ENCODE data around the gene AGK. TPM values are rescaled to one million over a fixed set of nuclear protein-coding genes. Genes with fewer than 3 reads are reported as not detected.

AGK gene
- polyA plus RNA-seq, 1 donor (not counting 4 experiments of a cell fraction or from before 2014, with no cell fraction given) = 40.0 TPM

- H3K27me3 ChIP-seq (ENCODE audit: control insufficient read depth, extremely low read depth, insufficient read depth, low read length) = no peaks in the 10 kb centered on the region
- FAIRE-seq (no peak), DNase-seq (ENCODE audit: low read depth, low spot score) (no peak)
- dilution Hi-C loops (cut with MboI; ENCODE audit: extremely low pct_ligation_motif_present, low sequenced_read_pairs) = no loop called here
- H3K27ac ChIP-seq (ENCODE audit: control insufficient read depth, insufficient read depth, low read length) = no peak overlapping the region
- H3K36me3 ChIP-seq (ENCODE audit: control insufficient read depth in 2 of 2, extremely low read depth in 1 of 2, insufficient read depth in 2 of 2, low read length in 2 of 2) = peaks cover 6 to 11% of the 10 kb centered on the region in 2 experiments
- H3K4me1 ChIP-seq (ENCODE audit: control insufficient read depth, extremely low read depth, insufficient read depth, low read length) = no peaks in the 10 kb centered on the region
- no peaks in the 10 kb centered on the region for H4K20me1 ChIP-seq (ENCODE audit: control insufficient read depth, extremely low read depth, insufficient read depth, low read length)
- H3K9me3 ChIP-seq (ENCODE audit: control insufficient read depth, low read depth, low read length) = no peaks in the 10 kb centered on the region
- H3K79me2 ChIP-seq (ENCODE audit: control insufficient read depth, insufficient read depth, low read length) = no peaks in the 10 kb centered on the region
- TF ChIP-seq EZH2 (IDR thresholded peaks at IDR 0.05; ENCODE audit: low read length) (no peak), CTCF (optimal IDR thresholded peaks at IDR 0.05 in 1 of 3, IDR thresholded peaks at IDR 0.05 in 1 of 3, conservative IDR thresholded peaks at IDR 0.05 in 1 of 3; ENCODE audit: extremely low read depth in 1 of 3, insufficient read depth in 2 of 3, low read length in 3 of 3) (no peak)
- no peak overlapping the region for H2AFZ ChIP-seq (ENCODE audit: control insufficient read depth, low read length)
- no peak overlapping the region for H3K4me3 ChIP-seq (ENCODE audit: control insufficient read depth in 2 of 3, extremely low read depth in 1 of 3, insufficient read depth in 2 of 3, low read depth in 1 of 3, low read length in 3 of 3)
- no peak overlapping the region for H3K9ac ChIP-seq (ENCODE audit: control insufficient read depth, extremely low read depth, insufficient read depth, low read length)
- H3K4me2 ChIP-seq (ENCODE audit: control insufficient read depth, extremely low read depth, insufficient read depth, low read depth, low read length) = no peak overlapping the region
- no peaks in the 10 kb centered on the region for H3K9me1 ChIP-seq (ENCODE audit: control insufficient read depth, extremely low read depth, insufficient read depth, low read length)
Observed at GRCh38 chr7:141648276-141649114, 97.3 kb downstream of the AGK start.

GRCh38 chr7:141649137-141649864, 98.1 kb downstream of the AGK start:
- Histone ChIP-seq H4K20me1 (ENCODE audit: control insufficient read depth, extremely low read depth, insufficient read depth, low read length) (no peaks in the 10 kb centered on the region), H3K9me1 (ENCODE audit: control insufficient read depth, extremely low read depth, insufficient read depth, low read length) (no peaks in the 10 kb centered on the region), H3K9ac (ENCODE audit: control insufficient read depth, extremely low read depth, insufficient read depth, low read length) (no peak overlapping the region), H3K27ac (ENCODE audit: control insufficient read depth, insufficient read depth, low read length) (no peak overlapping the region), H3K4me3 (ENCODE audit: control insufficient read depth in 2 of 3, extremely low read depth in 1 of 3, insufficient read depth in 2 of 3, low read depth in 1 of 3, low read length in 3 of 3) (no peak overlapping the region), H2AFZ (ENCODE audit: control insufficient read depth, low read length) (no peak overlapping the region), H3K79me2 (ENCODE audit: control insufficient read depth, insufficient read depth, low read length) (no peaks in the 10 kb centered on the region), H3K4me2 (ENCODE audit: control insufficient read depth, extremely low read depth, insufficient read depth, low read depth, low read length) (no peak overlapping the region), H3K27me3 (ENCODE audit: control insufficient read depth, extremely low read depth, insufficient read depth, low read length) (no peaks in the 10 kb centered on the region), H3K9me3 (ENCODE audit: control insufficient read depth, low read depth, low read length) (no peaks in the 10 kb centered on the region), H3K4me1 (ENCODE audit: control insufficient read depth, extremely low read depth, insufficient read depth, low read length) (no peaks in the 10 kb centered on the region), H3K36me3 (ENCODE audit: control insufficient read depth in 2 of 2, extremely low read depth in 1 of 2, insufficient read depth in 2 of 2, low read length in 2 of 2) (peaks cover 6 to 11% of the 10 kb centered on the region in 2 experiments)
- dilution Hi-C loops (cut with MboI; ENCODE audit: extremely low pct_ligation_motif_present, low sequenced_read_pairs) = no loop called here
- no peak for TF ChIP-seq CTCF (optimal IDR thresholded peaks at IDR 0.05 in 1 of 3, IDR thresholded peaks at IDR 0.05 in 1 of 3, conservative IDR thresholded peaks at IDR 0.05 in 1 of 3; ENCODE audit: extremely low read depth in 1 of 3, insufficient read depth in 2 of 3, low read length in 3 of 3)
- no peak for TF ChIP-seq EZH2 (IDR thresholded peaks at IDR 0.05; ENCODE audit: low read length)
- DNase-seq (ENCODE audit: low read depth, low spot score) = no peak
- no peak for FAIRE-seq

Measured in keratinocyte (primary cell).